ENCODE measurements around the gene VWDE.

VWDE gene

GRCh38 chr7:12328888-12329770 lies 74.5 kb downstream of the VWDE start:
- DNase-seq (ENCODE audit: low spot score) = no peak

GRCh38 chr7:12327922-12328321 lies 75.7 kb downstream of the VWDE start:
- no peak for DNase-seq (ENCODE audit: low spot score)

GRCh38 chr7:12325646-12326045 lies 78.0 kb downstream of the VWDE start:
- DNase-seq (ENCODE audit: low spot score) = no peak

DNA sequence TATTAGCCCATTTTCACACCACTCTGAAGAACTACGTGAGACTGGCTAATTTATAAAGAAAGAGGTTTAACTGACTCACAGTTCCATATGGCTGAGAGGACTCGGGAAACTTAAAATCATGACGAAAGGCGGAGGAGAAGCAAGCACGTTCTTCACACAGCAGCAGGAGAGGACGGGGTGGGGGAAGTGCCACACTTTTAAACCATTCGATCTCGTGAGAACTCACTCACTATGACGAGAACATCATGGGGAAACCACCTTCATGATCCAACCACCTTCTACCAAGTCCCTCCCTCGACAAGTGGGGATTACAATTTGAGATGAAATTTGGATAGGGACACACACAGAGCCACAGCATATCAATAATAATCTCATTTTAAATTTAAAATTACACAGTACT lies 80.2 kb downstream of the VWDE start:
- no peak for DNase-seq (ENCODE audit: low spot score)

DNA sequence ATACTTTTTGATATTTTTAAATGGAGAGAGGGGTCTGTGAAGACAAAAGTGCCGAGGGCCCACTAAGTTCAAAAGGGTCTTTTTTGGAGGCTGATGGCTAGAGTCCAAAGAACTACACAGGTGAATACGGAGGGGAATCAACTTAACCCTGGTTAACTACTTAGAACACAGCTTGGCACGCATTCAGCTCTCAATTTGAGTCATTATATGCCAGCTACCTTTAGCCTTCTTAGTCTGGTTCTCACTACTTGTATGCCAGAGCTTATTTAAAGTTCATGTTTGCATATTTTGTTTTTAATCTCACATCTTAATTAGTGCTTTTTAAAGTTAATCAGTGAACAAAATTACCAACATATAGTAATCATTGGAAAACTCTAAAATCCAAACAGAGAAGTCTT lies 80.8 kb downstream of the VWDE start:
- no peak for DNase-seq (ENCODE audit: low spot score)

- DNase-seq (ENCODE audit: low spot score) = peak; percentile 42
Measured at GRCh38 chr7:12322284-12322902, 81.3 kb downstream of the VWDE start.

DNA sequence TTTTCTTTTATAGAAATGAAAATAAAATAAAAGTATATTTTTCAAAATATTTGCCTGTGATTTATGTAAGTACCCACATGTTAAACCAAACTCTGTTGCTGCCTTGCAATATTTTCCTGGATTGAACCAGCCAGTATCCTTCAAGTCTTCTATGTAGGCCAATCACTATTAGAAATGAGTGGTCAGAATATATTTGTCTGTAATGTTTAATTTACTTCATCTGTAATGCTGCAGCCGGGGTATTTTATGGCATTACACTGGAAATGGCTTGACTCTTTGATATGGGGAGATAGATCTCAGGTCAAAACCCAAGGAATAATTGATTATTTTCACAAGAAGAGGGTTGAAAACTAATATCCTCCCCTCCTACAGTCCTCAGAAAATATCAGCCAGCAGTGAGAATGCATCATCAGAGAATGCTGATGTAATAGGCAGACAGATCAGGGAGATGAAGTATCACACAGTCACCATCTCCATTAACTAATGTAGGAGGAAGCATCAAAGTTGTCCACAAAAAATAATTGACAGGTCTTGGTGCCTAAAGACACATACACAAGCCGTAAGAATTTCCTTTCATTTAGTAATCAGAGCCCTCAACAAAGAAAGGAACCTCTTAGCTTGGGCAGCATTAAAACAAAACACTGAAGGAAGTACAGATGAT lies 82.5 kb downstream of the VWDE start:
- DNase-seq (ENCODE audit: low spot score) = peak; percentile 66

DNA sequence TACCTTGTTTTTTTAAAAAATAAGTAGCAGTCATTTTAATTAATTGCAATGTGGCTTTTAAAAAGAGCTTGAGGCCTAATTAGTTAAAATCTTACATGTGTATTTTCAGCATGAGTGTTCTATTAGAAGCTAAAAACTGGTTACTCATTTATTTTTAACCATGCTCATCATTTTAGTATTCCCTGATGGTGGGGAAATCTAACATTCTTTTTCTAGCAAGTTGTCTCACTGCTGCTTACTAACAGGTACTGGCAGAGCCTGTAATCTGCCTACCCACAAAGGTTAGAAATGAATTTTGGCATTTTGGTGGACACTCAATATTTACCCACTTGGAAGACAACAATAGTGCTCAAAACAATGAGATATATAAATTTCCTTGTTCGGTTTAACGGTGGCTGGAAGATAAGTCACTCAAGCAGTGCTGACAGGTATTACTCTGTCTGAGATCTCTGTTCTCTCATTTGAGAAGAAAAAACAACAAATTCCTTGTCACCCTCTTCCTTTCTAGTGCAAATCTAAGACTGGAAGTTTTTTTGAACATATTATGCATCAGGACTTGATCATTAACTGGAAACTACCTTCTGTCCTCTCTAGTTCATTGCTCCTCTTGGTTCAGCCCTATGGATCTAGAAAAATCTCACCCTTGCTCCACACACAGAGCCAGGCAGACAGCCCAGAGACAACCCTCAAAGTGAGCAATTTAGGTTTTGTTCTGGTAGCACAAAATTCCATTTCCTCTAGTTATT lies 83.3 kb downstream of the VWDE start:
- no peak for DNase-seq (ENCODE audit: low spot score)

DNA sequence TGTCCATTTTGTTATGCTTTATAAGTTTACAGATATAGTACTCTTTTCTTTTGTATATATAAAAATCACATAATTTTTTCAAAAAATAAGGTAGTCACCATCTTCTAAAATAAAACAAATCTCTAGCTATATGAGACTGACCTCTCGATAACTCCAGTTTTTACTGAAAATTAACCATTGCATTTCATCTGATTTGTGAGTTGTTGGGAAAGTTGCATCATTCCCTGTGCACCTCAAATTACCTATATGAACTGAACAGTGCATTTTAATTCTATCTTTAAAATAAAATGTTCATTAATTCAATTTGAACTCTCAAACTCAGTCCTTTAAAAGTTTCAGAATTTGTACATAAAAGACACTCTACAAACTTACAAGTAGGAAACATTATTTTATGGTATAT lies 86.0 kb downstream of the VWDE start:
- no peak for DNase-seq (ENCODE audit: low spot score)

GRCh38 chr7:12316925-12317324 lies 86.7 kb downstream of the VWDE start:
- no peak for DNase-seq (ENCODE audit: low spot score)

GRCh38 chr7:12315049-12315448 lies 88.6 kb downstream of the VWDE start:
- DNase-seq (ENCODE audit: low spot score) = no peak

GRCh38 chr7:12314199-12314598 lies 89.5 kb downstream of the VWDE start:
- DNase-seq (ENCODE audit: low spot score) = no peak

DNA sequence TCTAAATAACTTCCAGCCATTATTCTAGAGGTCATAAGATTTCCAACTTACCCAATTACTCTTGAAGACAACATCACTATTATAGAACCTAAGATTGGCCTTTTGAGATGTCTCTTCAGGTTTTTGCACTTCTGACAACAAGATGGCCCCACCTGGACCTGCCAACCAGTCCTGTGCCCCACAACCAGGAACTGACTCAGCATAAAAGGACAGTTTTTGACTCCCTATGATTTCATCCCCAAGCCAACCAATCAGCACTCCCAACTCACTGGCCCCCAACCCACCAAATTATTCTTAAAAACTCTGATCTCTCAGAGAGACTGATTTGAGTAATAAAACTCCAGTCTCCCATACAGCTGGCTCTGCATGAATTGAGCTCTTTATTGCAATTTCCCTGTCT lies 98.2 kb downstream of the VWDE start:
- DNase-seq (ENCODE audit: low spot score) = no peak

GRCh38 chr7:12303495-12303894 lies 100.2 kb downstream of the VWDE start:
- DNase-seq (ENCODE audit: low spot score) = no peak

DNA sequence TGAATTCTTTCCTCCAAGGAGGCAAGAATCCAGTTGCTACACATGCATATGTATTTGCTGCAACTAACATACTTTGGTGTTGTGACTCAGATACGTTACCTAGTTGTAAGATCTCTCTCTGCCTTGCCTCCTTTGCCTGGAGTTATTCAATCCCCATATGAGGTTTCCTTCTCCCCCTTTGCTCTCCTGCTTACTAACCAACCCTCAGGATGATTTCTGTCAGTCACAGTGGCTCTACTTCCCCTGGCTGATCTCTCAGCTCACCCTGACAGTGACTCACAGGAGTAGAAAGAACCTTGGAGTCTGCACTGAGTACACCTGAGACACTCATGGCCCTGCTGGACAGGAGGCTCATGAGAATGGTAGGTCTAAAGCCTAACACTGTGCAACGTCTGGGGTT lies 100.6 kb downstream of the VWDE start:
- DNase-seq (ENCODE audit: low spot score) = no peak

DNA sequence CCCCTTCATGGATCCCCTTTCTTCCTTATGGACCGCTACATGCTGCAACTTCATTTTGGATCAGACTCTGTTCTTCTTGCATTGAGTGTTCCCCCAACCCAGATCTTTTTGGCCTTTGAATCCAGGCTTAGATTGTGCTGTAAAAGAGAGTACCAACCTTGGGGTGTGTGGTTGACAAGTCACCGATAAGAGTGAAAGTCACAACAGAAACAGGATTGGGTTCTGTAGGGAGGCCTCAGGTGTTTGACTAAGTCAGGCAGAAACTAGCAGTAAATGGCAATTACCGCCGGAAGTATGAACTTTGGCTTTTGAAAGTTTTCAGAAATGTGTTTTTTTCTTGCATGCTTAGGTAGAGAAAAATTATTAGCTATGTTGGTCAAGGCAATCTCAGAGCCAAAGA lies 103.2 kb downstream of the VWDE start:
- DNase-seq (ENCODE audit: low spot score) = no peak

DNA sequence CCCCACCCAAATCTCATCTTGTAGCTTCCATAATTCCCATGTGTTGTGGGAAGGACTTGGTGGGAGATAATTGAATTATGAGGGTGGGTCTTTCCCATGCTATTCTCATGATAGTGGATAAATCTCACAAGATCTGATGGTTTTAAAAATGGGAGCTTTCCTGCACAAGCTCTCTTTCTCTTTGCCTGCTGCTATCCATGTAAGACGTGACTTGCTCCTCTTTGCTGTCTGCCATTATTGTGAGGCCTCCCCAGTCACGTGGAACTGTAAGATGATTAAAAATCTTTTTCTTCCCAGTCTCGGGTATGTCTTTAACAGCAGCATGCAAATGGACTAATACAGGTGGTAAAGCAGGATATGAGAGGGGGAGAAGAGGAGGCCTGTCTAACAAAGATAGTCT lies 104.3 kb downstream of the VWDE start:
- DNase-seq (ENCODE audit: low spot score) = no peak

- no peak for DNase-seq (ENCODE audit: low spot score)
Measured at GRCh38 chr7:12297283-12298108, 106.2 kb downstream of the VWDE start.

- DNase-seq (ENCODE audit: low spot score) = no peak
Measured at GRCh38 chr7:12296051-12296570, 107.6 kb downstream of the VWDE start.

DNA sequence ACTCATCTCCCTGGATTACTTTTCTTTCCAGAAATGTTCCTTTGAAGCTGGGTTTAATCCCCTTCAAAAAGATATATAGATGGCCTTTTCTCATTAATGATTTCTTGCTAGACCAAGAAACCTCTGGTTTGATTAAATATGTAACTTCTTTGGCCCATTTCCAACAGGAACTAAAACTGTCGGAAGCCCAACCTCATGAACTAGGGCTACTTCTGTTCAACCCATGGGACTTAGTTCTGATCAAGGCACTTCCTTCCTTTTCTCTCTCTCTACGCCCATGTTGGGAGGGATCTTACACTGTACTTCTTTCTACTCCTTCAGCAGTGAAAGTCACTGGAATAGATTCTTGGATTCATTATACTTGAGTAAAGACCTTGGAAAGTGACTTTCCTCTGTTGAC lies 109.0 kb downstream of the VWDE start:
- DNase-seq (ENCODE audit: low spot score) = no peak

DNA sequence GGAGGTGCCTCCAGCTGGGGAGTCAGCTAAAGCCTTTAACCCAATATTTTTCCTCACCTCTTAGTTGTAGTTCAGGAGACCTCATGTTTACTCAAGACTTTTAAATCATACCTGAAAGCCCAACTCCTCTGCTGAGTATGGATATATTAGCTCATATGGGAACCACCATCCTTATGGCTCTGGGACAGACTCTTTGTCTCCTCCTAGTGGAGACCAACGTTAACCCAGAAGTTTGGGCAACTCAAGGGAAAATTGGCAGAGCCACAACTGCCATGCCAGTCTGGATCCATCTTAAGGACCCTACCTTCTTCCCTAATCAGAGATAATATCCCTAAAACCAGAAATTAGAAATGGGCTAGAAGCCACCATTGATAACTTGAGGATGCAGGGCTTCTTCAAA lies 111.8 kb downstream of the VWDE start:
- peak; percentile 6 for DNase-seq (ENCODE audit: low spot score)

Measured in SW480 (cell line).